Keratinocyte (primary cell): ENCODE data around the gene CFAP43. TPM values are rescaled to one million over a fixed set of nuclear protein-coding genes. Genes with fewer than 3 reads are reported as not detected.

Source experiments
- DNase-seq: peaks from one replicate; pipeline ENCODE4 v3.0.0-alpha.2; 2011; ENCODE audit warnings: low read depth, missing footprints, low spot score
- FAIRE-seq: peaks from 2 replicates; lab custom pipeline; 2011; peaks lifted over from hg19 to GRCh38; lab: Jason Lieb, UNC
- H2AFZ ChIP-seq: 2 replicates; pipeline ENCODE4 v1.6.0; 2012; ENCODE audit warnings: low read length, control low read depth, inconsistent platforms; ENCODE audit not compliant: control insufficient read depth
- H3K27ac ChIP-seq: 2 replicates; pipeline ENCODE4 v1.5.1; 2011; ENCODE audit warnings: low read length; ENCODE audit not compliant: control insufficient read depth, insufficient read depth
- H3K27me3 ChIP-seq: 3 replicates; pipeline ENCODE4 v1.6.0; 2011; ENCODE audit warnings: low read length; ENCODE audit not compliant: control insufficient read depth, insufficient read depth; ENCODE audit errors: extremely low read depth
- H3K36me3 ChIP-seq, 2 experiments: 2 replicates in 1 of 2; 3 replicates in 1 of 2; pipeline ENCODE4 v1.5.1; 2011; ENCODE audit warnings: low read length in 2 of 2, mild to moderate bottlenecking in 1 of 2; ENCODE audit not compliant: control insufficient read depth in 2 of 2, insufficient read depth in 2 of 2; ENCODE audit errors: extremely low read depth in 1 of 2
- H3K4me1 ChIP-seq: 3 replicates; pipeline ENCODE4 v1.5.1; 2011; ENCODE audit warnings: low read length; ENCODE audit not compliant: control insufficient read depth, insufficient read depth; ENCODE audit errors: extremely low read depth
- H3K4me2 ChIP-seq: 3 replicates; pipeline ENCODE4 v1.6.0; 2011; ENCODE audit warnings: low read depth, low read length; ENCODE audit not compliant: control insufficient read depth, insufficient read depth; ENCODE audit errors: extremely low read depth
- H3K4me3 ChIP-seq, 3 experiments: fragments of 200-600 bp in 1 of 3; sonication (generic) in 1 of 3; 2 replicates in 2 of 3; 3 replicates in 1 of 3; pipeline ENCODE4 v1.5.1; 2011 to 2016; ENCODE audit warnings: low read length in 3 of 3, mild to moderate bottlenecking in 3 of 3, control low read depth in 2 of 3, inconsistent platforms in 1 of 3, low read depth in 1 of 3, mixed read lengths in 1 of 3, mixed run types in 1 of 3, moderate library complexity in 1 of 3; ENCODE audit not compliant: control insufficient read depth in 2 of 3, insufficient read depth in 2 of 3; ENCODE audit errors: extremely low read depth in 1 of 3
- H3K79me2 ChIP-seq: 2 replicates; pipeline ENCODE4 v1.6.0; 2012; ENCODE audit warnings: low read length; ENCODE audit not compliant: control insufficient read depth, insufficient read depth
- H3K9ac ChIP-seq: 3 replicates; pipeline ENCODE4 v1.6.0; 2011; ENCODE audit warnings: low read length; ENCODE audit not compliant: control insufficient read depth, insufficient read depth; ENCODE audit errors: extremely low read depth
- H3K9me1 ChIP-seq: 3 replicates; pipeline ENCODE4 v1.6.0; 2011; ENCODE audit warnings: low read length; ENCODE audit not compliant: control insufficient read depth, insufficient read depth; ENCODE audit errors: extremely low read depth
- H3K9me3 ChIP-seq: 2 replicates; pipeline ENCODE4 v1.5.1; 2012; ENCODE audit warnings: low read depth, low read length; ENCODE audit not compliant: control insufficient read depth
- H4K20me1 ChIP-seq: 3 replicates; pipeline ENCODE4 v1.6.0; 2011; ENCODE audit warnings: low read length; ENCODE audit not compliant: control insufficient read depth, insufficient read depth; ENCODE audit errors: extremely low read depth
- CTCF ChIP-seq, 3 experiments: IDR thresholded peaks in 1 of 3; conservative IDR thresholded peaks in 1 of 3; optimal IDR thresholded peaks in 1 of 3; 2 replicates in 2 of 3; 3 replicates in 1 of 3; pipeline versions ENCODE3 to v1.5.1; 2011; ENCODE audit warnings: low read length in 3 of 3, mild to moderate bottlenecking in 3 of 3, moderate library complexity in 2 of 3, control low read depth in 1 of 3, inconsistent platforms in 1 of 3; ENCODE audit not compliant: insufficient read depth in 2 of 3; ENCODE audit errors: extremely low read depth in 1 of 3
- EZH2 ChIP-seq: IDR thresholded peaks from one replicate; pipeline ENCODE4 v1.6.1; 2012; ENCODE audit warnings: inconsistent platforms, mild to moderate bottlenecking, low read length, moderate library complexity
- dilution Hi-C: fragments of 300-500 bp; cut with MboI; formaldehyde crosslinking; loops from one replicate; pipeline ENCODE4 v1.7.0; 2020; ENCODE audit warnings: low sequenced_read_pairs; ENCODE audit not compliant: extremely low pct_ligation_motif_present
- polyA plus RNA-seq, 5 experiments: library from polyadenylated mRNA; depleted of rRNA in 3 of 5; stranded (reverse) in 3 of 5; stranded (forward) in 1 of 5; unstranded in 1 of 5; fragments of >200 nt; gene quantifications; 1 replicate in 1 of 5; 2 replicates in 3 of 5; 3 replicates in 1 of 5; pipeline versions ENCODE4 v1.2.1 to v1.2.3, GENCODE V29; 2011 to 2012; ENCODE audit warnings: missing spikeins in 2 of 5, low read depth in 1 of 5, low replicate concordance in 1 of 5

The CFAP43 gene
- polyA plus RNA-seq, 1 donor (not counting 4 experiments of a cell fraction or from before 2014, with no cell fraction given) = 0.25 TPM

- dilution Hi-C loops = no loop called here
Observed at GRCh38 chr10:104240078-104240477, 7.9 kb upstream of the CFAP43 start.

GRCh38 chr10:104235801-104236200 lies 3.6 kb upstream of the CFAP43 start:
- FAIRE-seq = no peak

More at GRCh38 chr10:104240078-104240477, 7.9 kb upstream of the CFAP43 start:
- H4K20me1 ChIP-seq = no peaks in the 10 kb centered on the region
- DNase-seq (no peak), FAIRE-seq (no peak)
- no peak overlapping the region for H3K9ac ChIP-seq
- TF ChIP-seq CTCF (optimal IDR thresholded peaks at IDR 0.05 in 1 of 3, IDR thresholded peaks at IDR 0.05 in 1 of 3, conservative IDR thresholded peaks at IDR 0.05 in 1 of 3; ENCODE audit: extremely low read depth in 1 of 3, insufficient read depth in 2 of 3, low read length in 3 of 3) = no peak
- TF ChIP-seq EZH2 = no peak
- H3K27me3 ChIP-seq = no peaks in the 10 kb centered on the region
- H3K4me1 ChIP-seq = no peaks in the 10 kb centered on the region
- H3K9me1 ChIP-seq = no peaks in the 10 kb centered on the region
- no peak overlapping the region for H3K27ac ChIP-seq
- H2AFZ ChIP-seq = no peak overlapping the region
- H3K9me3 ChIP-seq = no peaks in the 10 kb centered on the region
- H3K4me2 ChIP-seq = no peak overlapping the region
- H3K79me2 ChIP-seq = no peaks in the 10 kb centered on the region
- no peaks in the 10 kb centered on the region for H3K36me3 ChIP-seq
- H3K4me3 ChIP-seq = no peak overlapping the region

More at GRCh38 chr10:104235801-104236200, 3.6 kb upstream of the CFAP43 start:
- no peak for DNase-seq
- Histone ChIP-seq H3K4me1 (no peaks in the 10 kb centered on the region), H3K4me3 (no peak overlapping the region), H3K27ac (no peak overlapping the region), H3K27me3 (no peaks in the 10 kb centered on the region), H3K79me2 (no peaks in the 10 kb centered on the region), H3K4me2 (no peak overlapping the region), H3K9me1 (no peaks in the 10 kb centered on the region), H3K9ac (no peak overlapping the region), H4K20me1 (no peaks in the 10 kb centered on the region), H2AFZ (no peak overlapping the region), H3K9me3 (no peaks in the 10 kb centered on the region), H3K36me3 (no peaks in the 10 kb centered on the region)
- TF ChIP-seq EZH2 (no peak), CTCF (optimal IDR thresholded peaks at IDR 0.05 in 1 of 3, IDR thresholded peaks at IDR 0.05 in 1 of 3, conservative IDR thresholded peaks at IDR 0.05 in 1 of 3; ENCODE audit: extremely low read depth in 1 of 3, insufficient read depth in 2 of 3, low read length in 3 of 3) (no peak)
- dilution Hi-C loops = no loop called here
